ENCODE results near the gene ARHGAP19.

The ARHGAP19 gene

GRCh38 chr10:97292097-97292861 lies at the start of gene ARHGAP19:
ARHGAP19 (minus strand) TSS chr10:97292637; CDS start chr10:97292627, 10 bp downstream.
- in situ Hi-C loops (cut with HindIII; ENCODE audit: low pct_ligation_motif_present, low sequenced_read_pairs): no loop called here
- peak within 1 kb of the TSS; percentile 87 for H3K4me3 ChIP-seq (ENCODE audit: low read depth, low read length)
- peak within 1 kb of the TSS; percentile 86 for H3K27ac ChIP-seq
- peak; percentile 99 for DNase-seq
- peak; percentile 35 for TF ChIP-seq CTCF (IDR thresholded peaks at IDR 0.05; ENCODE audit: low read depth, low read length, missing control alignments)
- H3K36me3 ChIP-seq (replicated peaks): no peaks in the 10 kb centered on the region
- H3K27me3 ChIP-seq (replicated peaks): no peaks in the 10 kb centered on the region

GRCh38 chr10:97341416-97341815 lies 49.0 kb upstream of the ARHGAP19 start:
- H3K27ac ChIP-seq: no peak overlapping the region
- peaks cover 9% of the 10 kb centered on the region for H3K27me3 ChIP-seq (replicated peaks)
- H3K4me3 ChIP-seq (ENCODE audit: low read depth, low read length): no peak overlapping the region
- in situ Hi-C loops (cut with HindIII; ENCODE audit: low pct_ligation_motif_present, low sequenced_read_pairs): no loop called here
- H3K36me3 ChIP-seq (replicated peaks): no peaks in the 10 kb centered on the region
- DNase-seq: no peak
- TF ChIP-seq CTCF (IDR thresholded peaks at IDR 0.05; ENCODE audit: low read depth, low read length, missing control alignments): no peak

GRCh38 chr10:97338041-97338440 lies 45.6 kb upstream of the ARHGAP19 start:
- no peak for TF ChIP-seq CTCF (IDR thresholded peaks at IDR 0.05; ENCODE audit: low read depth, low read length, missing control alignments)
- peaks cover 16% of the 10 kb centered on the region for H3K27me3 ChIP-seq (replicated peaks)
- in situ Hi-C loops (cut with HindIII; ENCODE audit: low pct_ligation_motif_present, low sequenced_read_pairs): no loop called here
- no peak overlapping the region for H3K27ac ChIP-seq
- no peak for DNase-seq
- H3K4me3 ChIP-seq (ENCODE audit: low read depth, low read length): no peak overlapping the region
- no peaks in the 10 kb centered on the region for H3K36me3 ChIP-seq (replicated peaks)

GRCh38 chr10:97336942-97337831 lies 44.8 kb upstream of the ARHGAP19 start:
- TF ChIP-seq CTCF (IDR thresholded peaks at IDR 0.05; ENCODE audit: low read depth, low read length, missing control alignments): no peak
- Histone ChIP-seq H3K4me3 (ENCODE audit: low read depth, low read length) (no peak overlapping the region), H3K27me3 (replicated peaks) (peaks cover 16% of the 10 kb centered on the region), H3K27ac (no peak overlapping the region), H3K36me3 (replicated peaks) (no peaks in the 10 kb centered on the region)
- no peak for DNase-seq
- in situ Hi-C loops (cut with HindIII; ENCODE audit: low pct_ligation_motif_present, low sequenced_read_pairs): no loop called here

GRCh38 chr10:97336446-97336845 lies 44.0 kb upstream of the ARHGAP19 start:
- Histone ChIP-seq H3K36me3 (replicated peaks) (no peaks in the 10 kb centered on the region), H3K27me3 (replicated peaks) (peaks cover 16% of the 10 kb centered on the region), H3K4me3 (ENCODE audit: low read depth, low read length) (no peak overlapping the region), H3K27ac (no peak overlapping the region)
- DNase-seq: no peak
- in situ Hi-C loops (cut with HindIII; ENCODE audit: low pct_ligation_motif_present, low sequenced_read_pairs): no loop called here
- TF ChIP-seq CTCF (IDR thresholded peaks at IDR 0.05; ENCODE audit: low read depth, low read length, missing control alignments): no peak
